ENCODE data around the gene UGGT1. TPM values are rescaled to one million over a fixed set of nuclear protein-coding genes. Genes with fewer than 3 reads are reported as not detected.
A peak's percentile ranks its signal among the peaks of the same experiment; 100 is the strongest.
"Not testable (repeated sequence)": the region's sequence is repeated elsewhere in the genome, so short reads cannot be mapped to it uniquely, and the experiment has no call there.

The UGGT1 gene
- polyA plus RNA-seq, 4 donors: 23.2 to 44.3 (median 38.8) TPM

DNA sequence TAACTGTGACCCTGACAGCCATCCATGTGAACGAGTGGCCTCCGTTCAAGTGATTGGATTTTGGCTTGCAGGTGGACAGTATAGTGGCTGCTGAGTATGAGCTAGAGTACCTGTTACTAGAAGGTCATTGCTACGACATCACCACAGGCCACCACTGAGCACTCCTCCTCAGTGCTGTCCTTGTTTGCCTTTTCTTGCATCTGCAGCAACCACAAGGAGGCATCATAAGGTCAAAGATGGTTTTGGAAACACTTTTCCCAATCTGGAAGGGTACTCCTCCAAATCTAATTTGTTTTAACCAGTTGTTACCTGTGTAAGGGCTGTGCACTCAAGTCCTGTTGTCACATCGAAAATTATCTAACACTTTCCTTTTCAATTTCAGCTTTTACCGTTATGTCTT lies 81.2 kb downstream of the UGGT1 start:
- DNase-seq (ENCODE audit: low read depth in 4 of 4, low spot score in 3 of 4): no peak

GRCh38 chr2:128174067-128174466 lies 83.1 kb downstream of the UGGT1 start:
- DNase-seq (ENCODE audit: low read depth in 4 of 4, low spot score in 3 of 4): not testable (repeated sequence)

GRCh38 chr2:128177315-128177714 lies 86.3 kb downstream of the UGGT1 start:
- no peak for DNase-seq (ENCODE audit: low read depth in 4 of 4, low spot score in 3 of 4)

GRCh38 chr2:128178149-128178649 lies 87.2 kb downstream of the UGGT1 start:
- no peak for DNase-seq (ENCODE audit: low read depth in 4 of 4, low spot score in 3 of 4)

- peak in 1 of 4 donors; percentile 24 for DNase-seq (ENCODE audit: low read depth in 4 of 4, low spot score in 3 of 4)
These were observed 87.9 kb downstream of the UGGT1 start for GRCh38 chr2:128178650-128179460.

DNA sequence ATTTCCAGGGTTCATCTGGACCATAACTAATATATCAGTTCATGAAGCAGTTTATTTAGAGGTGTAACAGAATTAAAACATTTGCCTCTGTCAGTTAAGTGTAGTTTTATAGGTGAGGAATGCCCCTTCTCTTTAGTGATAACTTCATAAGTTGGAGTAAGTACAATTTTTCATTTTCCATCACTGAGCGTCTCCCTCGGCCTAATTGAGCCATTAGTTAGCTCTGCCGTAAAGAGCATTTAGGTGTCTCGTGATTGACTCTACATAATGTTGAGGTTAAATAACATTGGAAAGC lies 88.4 kb downstream of the UGGT1 start:
- DNase-seq (ENCODE audit: low read depth in 4 of 4, low spot score in 3 of 4): no peak

DNA sequence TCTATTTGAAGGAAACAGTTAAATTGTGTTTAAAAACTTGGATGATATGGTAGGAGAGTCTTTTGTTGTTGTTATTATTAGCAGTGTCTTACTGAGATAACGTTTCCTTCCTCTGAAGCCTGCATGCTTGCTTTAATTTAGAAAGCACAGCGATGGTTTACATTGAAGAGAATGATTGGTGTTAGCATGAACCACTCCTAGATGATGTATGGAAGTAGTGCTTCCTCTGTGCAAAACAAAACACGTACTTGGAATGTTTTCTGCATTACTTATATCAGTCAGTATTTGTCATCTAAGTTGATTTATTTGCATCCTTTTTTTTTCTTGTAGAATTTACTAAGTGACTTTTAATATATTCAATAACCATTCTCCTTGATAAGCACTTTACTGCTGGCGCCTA lies 89.0 kb downstream of the UGGT1 start:
- DNase-seq (ENCODE audit: low read depth in 4 of 4, low spot score in 3 of 4): no peak

- DNase-seq (ENCODE audit: low read depth in 4 of 4, low spot score in 3 of 4): no peak
These were observed 94.6 kb downstream of the UGGT1 start for GRCh38 chr2:128185576-128185975.

DNA sequence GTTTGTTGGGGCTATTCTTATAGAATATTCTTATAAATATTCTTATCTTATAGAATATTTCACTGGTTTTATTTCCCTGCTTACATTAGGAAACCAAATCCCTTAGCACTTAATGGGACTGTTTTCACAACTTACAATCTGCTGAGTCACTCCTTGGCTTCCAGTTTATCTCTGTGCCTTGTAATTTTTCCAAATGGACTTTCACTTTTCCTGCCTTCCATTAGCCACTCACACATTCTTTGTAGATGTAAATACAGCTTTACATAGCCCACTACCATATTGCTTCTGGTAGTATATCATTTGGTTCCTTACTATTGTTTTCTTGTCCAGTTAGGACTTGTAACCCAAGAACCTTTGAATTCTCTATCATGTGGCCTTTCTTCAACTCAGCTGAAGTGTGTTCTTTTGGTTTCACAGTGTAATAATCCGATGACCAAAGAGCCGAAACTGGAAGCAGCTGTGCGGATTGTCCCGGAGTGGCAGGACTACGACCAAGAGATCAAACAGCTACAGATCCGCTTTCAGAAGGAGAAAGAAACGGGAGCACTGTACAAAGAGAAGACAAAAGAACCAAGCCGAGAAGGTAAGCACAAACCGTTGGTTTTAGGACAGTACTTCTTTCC lies 96.1 kb downstream of the UGGT1 start:
- no peak for DNase-seq (ENCODE audit: low read depth in 4 of 4, low spot score in 3 of 4)

GRCh38 chr2:128195435-128195984 lies 104.5 kb downstream of the UGGT1 start:
- DNase-seq (ENCODE audit: low read depth in 4 of 4, low spot score in 3 of 4): no peak

DNA sequence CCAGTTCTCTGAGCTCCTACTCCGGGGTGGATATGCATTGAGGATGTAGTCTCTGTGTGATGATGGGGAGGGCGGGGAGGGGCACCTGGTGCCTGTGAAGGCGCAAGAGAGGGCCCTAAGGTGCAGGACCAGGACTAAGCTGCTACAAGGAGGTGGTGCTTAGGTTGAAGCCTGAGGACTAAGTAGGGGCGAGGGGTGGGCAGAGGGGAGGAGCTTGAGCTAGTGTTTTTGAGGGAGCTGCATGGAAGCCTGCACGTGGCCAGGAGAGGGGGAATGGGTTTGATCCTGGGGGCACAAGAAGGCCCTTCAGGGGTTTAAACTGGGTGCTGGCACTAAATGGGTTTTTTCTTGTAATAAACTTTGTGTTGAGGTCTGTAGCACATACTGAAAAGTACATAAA lies 105.0 kb downstream of the UGGT1 start:
- no peak for DNase-seq (ENCODE audit: low read depth in 4 of 4, low spot score in 3 of 4)

- no peak for DNase-seq (ENCODE audit: low read depth in 4 of 4, low spot score in 3 of 4)
These were observed 105.5 kb downstream of the UGGT1 start for GRCh38 chr2:128196471-128196931.

- DNase-seq (ENCODE audit: low read depth in 4 of 4, low spot score in 3 of 4): no peak
These were observed 106.1 kb downstream of the UGGT1 start for GRCh38 chr2:128197059-128197458.

- no peak for DNase-seq (ENCODE audit: low read depth in 4 of 4, low spot score in 3 of 4)
These were observed 107.7 kb downstream of the UGGT1 start for GRCh38 chr2:128198656-128199055.

GRCh38 chr2:128199141-128199540 lies 108.1 kb downstream of the UGGT1 start:
- DNase-seq (ENCODE audit: low read depth in 4 of 4, low spot score in 3 of 4): no peak

DNA sequence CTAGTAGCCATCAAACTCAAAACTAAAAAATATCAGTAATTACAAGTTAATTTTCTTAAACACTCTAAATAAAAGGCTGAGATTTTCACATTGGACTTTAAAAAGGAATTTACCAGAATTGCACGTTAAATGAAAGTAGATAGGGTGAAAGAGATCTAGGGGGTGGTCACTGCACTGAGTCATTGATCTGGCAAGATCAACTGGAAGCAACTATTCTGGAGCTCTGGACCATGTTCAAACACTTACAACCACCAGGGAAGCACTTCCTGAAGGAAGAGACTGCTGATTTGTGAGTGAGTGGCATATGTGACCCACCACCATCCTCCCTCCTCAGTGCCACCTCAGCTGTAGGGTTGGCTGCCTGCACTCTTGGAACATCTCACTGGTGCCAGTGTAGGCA lies 111.8 kb downstream of the UGGT1 start:
- DNase-seq (ENCODE audit: low read depth in 4 of 4, low spot score in 3 of 4): no peak

DNA sequence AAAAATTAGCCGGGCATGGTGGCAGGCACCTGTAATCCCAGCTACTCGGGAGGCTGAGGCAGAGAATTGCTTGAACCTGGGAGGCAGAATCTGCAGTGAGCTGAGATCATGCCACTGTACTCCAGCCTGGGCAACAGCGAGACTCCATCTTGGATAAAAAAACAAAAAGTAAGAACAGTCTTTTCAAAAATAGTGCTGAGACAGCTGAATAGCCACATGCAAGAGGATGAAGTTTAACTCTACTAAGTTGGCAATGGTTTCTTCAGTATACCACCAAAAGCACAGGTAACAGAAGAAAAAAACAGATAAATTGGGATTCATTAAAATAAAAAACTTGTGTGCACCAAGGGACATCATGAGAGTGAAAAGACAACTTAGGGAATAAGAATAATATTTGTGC lies 115.2 kb downstream of the UGGT1 start:
- DNase-seq (ENCODE audit: low read depth in 4 of 4, low spot score in 3 of 4): no peak

GRCh38 chr2:128208023-128208422 lies 117.0 kb downstream of the UGGT1 start:
- DNase-seq (ENCODE audit: low read depth in 4 of 4, low spot score in 3 of 4): no peak

GRCh38 chr2:128208631-128209324 lies 117.8 kb downstream of the UGGT1 start:
- DNase-seq (ENCODE audit: low read depth in 4 of 4, low spot score in 3 of 4): not testable (repeated sequence)

DNA sequence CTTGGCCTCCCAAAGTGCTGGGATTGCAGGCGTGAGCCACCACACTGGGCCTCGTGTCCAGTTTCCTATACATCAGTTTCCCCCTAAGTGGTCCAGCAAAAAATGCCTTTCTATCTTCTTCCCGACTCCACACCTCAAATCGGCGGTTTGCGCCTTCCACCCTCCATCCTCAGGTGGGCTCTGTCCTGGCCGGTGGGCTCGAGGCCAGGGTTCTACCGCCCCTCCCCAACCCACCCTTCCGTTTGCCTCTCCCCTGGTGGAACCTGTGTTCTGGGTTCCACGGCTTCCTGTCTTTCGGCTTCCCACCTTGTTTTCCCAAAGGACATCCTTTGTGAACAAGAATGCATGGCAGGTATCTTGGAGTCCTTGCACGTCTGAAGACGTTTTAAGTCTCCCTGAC lies 123.3 kb downstream of the UGGT1 start:
- DNase-seq (ENCODE audit: low read depth in 4 of 4, low spot score in 3 of 4): no peak

- no peak for DNase-seq (ENCODE audit: low read depth in 4 of 4, low spot score in 3 of 4)
These were observed 124.0 kb downstream of the UGGT1 start for GRCh38 chr2:128214866-128215460.

All from left renal pelvis (tissue), 4 donors.